ENCODE results near the gene IKZF3. TPM values are rescaled to one million over a fixed set of nuclear protein-coding genes. Genes with fewer than 3 reads are reported as not detected.

IKZF3 gene
- total RNA-seq, 1 experiment from 2014 or later: 0.22 TPM

DNA sequence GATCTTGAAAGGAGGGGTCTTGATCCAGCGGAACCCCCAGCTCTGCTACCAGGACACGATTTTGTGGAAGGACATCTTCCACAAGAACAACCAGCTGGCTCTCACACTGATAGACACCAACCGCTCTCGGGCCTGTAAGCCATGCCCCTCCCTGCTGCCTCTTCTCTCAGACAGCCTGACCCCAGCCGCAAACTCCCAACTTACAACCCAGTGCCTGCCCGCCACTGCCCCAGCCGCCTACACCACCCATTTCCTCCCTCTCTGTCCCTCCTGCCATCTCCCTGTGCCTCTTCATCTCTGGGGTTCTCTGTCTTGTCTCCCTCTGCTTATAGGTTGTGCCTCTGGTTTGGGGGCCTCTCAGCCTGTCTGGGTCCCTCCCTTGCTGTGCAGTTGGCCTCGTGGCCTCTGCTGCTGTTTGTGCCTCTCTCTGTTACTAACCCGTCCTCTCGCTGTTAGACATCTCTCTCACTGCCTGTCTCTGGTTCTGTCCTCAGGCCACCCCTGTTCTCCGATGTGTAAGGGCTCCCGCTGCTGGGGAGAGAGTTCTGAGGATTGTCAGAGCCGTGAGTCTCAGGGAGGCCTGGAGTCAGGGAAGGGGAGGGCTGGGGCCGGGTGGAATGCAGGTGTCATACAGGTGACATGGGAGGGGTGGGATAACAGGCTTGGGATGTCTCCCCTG lies 154.7 kb downstream of the IKZF3 start:
- Mint-ChIP-seq H3K36me3 (ENCODE audit: insufficient read depth in 1 of 3, low read depth in 3 of 3) (peaks cover 64 to 77% (median 68%) of the 10 kb centered on the region in 3 experiments; a peak in 6 of 7 replicates), H3K9me3 (no peaks in the 10 kb centered on the region), H3K27ac (peak overlapping the region; percentile 11 to 79 (median 56); a peak in 5 of 7 replicates), H3K4me1 (peaks cover 16% of the 10 kb centered on the region in 2 experiments), H3K27me3 (ENCODE audit: low read depth) (no peaks in the 10 kb centered on the region; the same call in 1 of the 2 replicates), H3K4me3 (peak overlapping the region in 1 of 2 experiments; percentile 22; a peak in 1 of 5 replicates)
- H3K9ac ChIP-seq (ENCODE audit: extremely low read depth, insufficient read length, low read length): no peak overlapping the region
- H3K18ac ChIP-seq (ENCODE audit: insufficient read length, low read depth, low read length): no peak overlapping the region
- no peak overlapping the region for H2AFZ ChIP-seq (ENCODE audit: low read length)
- DNase-seq: no peak
- no peaks in the 10 kb centered on the region for H3K79me1 ChIP-seq (ENCODE audit: insufficient read depth, low read depth, low read length, poor library complexity, severe bottlenecking)
- no peak overlapping the region for H3T11ph ChIP-seq (ENCODE audit: low read length)
- H2BK120ac ChIP-seq (ENCODE audit: low read depth, low read length, poor library complexity, severe bottlenecking): no peak overlapping the region
- TF ChIP-seq, protein P1, sequence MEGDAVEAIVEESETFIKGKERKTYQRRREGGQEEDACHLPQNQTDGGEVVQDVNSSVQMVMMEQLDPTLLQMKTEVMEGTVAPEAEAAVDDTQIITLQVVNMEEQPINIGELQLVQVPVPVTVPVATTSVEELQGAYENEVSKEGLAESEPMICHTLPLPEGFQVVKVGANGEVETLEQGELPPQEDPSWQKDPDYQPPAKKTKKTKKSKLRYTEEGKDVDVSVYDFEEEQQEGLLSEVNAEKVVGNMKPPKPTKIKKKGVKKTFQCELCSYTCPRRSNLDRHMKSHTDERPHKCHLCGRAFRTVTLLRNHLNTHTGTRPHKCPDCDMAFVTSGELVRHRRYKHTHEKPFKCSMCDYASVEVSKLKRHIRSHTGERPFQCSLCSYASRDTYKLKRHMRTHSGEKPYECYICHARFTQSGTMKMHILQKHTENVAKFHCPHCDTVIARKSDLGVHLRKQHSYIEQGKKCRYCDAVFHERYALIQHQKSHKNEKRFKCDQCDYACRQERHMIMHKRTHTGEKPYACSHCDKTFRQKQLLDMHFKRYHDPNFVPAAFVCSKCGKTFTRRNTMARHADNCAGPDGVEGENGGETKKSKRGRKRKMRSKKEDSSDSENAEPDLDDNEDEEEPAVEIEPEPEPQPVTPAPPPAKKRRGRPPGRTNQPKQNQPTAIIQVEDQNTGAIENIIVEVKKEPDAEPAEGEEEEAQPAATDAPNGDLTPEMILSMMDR (conservative IDR thresholded peaks at IDR 0.05): no peak
- no peak overlapping the region for H2AK5ac ChIP-seq (ENCODE audit: insufficient read length, low read length)
- peaks cover 18% of the 10 kb centered on the region; the same call in 1 of the 2 replicates for H3K79me2 ChIP-seq (ENCODE audit: insufficient read depth, low read length)
- no peak overlapping the region for H4K8ac ChIP-seq (replicated peaks; ENCODE audit: insufficient read length, low read depth, low read length)
- no peaks in the 10 kb centered on the region for H3K9me3 ChIP-seq (ENCODE audit: control insufficient read depth, low read depth, low read length)
- no peaks in the 10 kb centered on the region for H3K27me3 ChIP-seq (ENCODE audit: insufficient read depth, low read length)
- H2BK5ac ChIP-seq (ENCODE audit: insufficient read length, low read length): no peak overlapping the region
- no peak overlapping the region for H4K91ac ChIP-seq (ENCODE audit: insufficient read length, low read depth, low read length)
- H3K4me2 ChIP-seq (ENCODE audit: insufficient read depth, insufficient read length, low read length): no peak overlapping the region
- no CpG with 5 or more reads among the region's 14 CpGs for WGBS (ENCODE audit: extremely low coverage, insufficient read length, low lambda C conversion rate)
- H2BK15ac ChIP-seq (ENCODE audit: low read depth, low read length): no peak overlapping the region
- H3K23ac ChIP-seq (ENCODE audit: insufficient read length, low read depth, low read length): no peak overlapping the region
- H3K4ac ChIP-seq (ENCODE audit: low read depth, low read length): no peak overlapping the region
- H4K20me1 ChIP-seq (ENCODE audit: control insufficient read depth, insufficient read depth, insufficient read length): no peaks in the 10 kb centered on the region
- H3K4me1 ChIP-seq (ENCODE audit: insufficient read depth, low read length): peaks cover 3% of the 10 kb centered on the region; the same call in 1 of the 2 replicates
- H3K56ac ChIP-seq (ENCODE audit: insufficient read length, low read depth, low read length): no peak overlapping the region
- no peak overlapping the region for H4K5ac ChIP-seq (ENCODE audit: insufficient read length, low read depth, low read length)
- H2BK20ac ChIP-seq (ENCODE audit: low read depth, low read length, poor library complexity, severe bottlenecking): no peak overlapping the region
- no peak overlapping the region for H3K14ac ChIP-seq (ENCODE audit: insufficient read depth, low read length)
- H2BK12ac ChIP-seq (ENCODE audit: insufficient read length, low read depth, low read length): no peak overlapping the region
- H3K27ac ChIP-seq (ENCODE audit: insufficient read length, low read depth, low read length): no peak overlapping the region
- H3K23me2 ChIP-seq (ENCODE audit: insufficient read length, low read depth, low read length, poor library complexity, severe bottlenecking): no peaks in the 10 kb centered on the region

Small RNAs within 50 kb of the gene (microRNA-seq; reads per million reads assigned to microRNA genes)
- 1.0 reads per million for gene MIR4728 (ENCODE audit: borderline microRNAs expressed)

Other genes with a start within 250 kb of the IKZF3 start
- gene PPP1R1B, start 237.4 kb downstream of the IKZF3 start, total RNA-seq (2021): 14.7 and 15.5 TPM in 2 replicates
- gene STARD3, start 227.2 kb downstream of the IKZF3 start, total RNA-seq (2021): 48.2 and 51.3 TPM in 2 replicates
- 2.1 and 2.5 TPM in 2 replicates for gene TCAP, start 199.0 kb downstream of the IKZF3 start, total RNA-seq (2021)
- gene PNMT, start 195.9 kb downstream of the IKZF3 start, total RNA-seq (2021): 2.1 and 2.3 TPM in 2 replicates
- 29.0 and 30.2 TPM in 2 replicates for gene PGAP3, start 176.3 kb downstream of the IKZF3 start, total RNA-seq (2021)
- gene ERBB2, start 164.2 kb downstream of the IKZF3 start, total RNA-seq (2021): 216 and 217 TPM in 2 replicates
- 45.2 and 50.8 TPM in 2 replicates for gene MIEN1, start 133.8 kb downstream of the IKZF3 start, total RNA-seq (2021)
- gene GRB7, start 126.4 kb downstream of the IKZF3 start, total RNA-seq (2021): 50.6 and 55.0 TPM in 2 replicates
- gene ZPBP2, start 3.9 kb upstream of the IKZF3 start, total RNA-seq (2021): not detected in 2 replicates
- gene GSDMB, start 54.3 kb upstream of the IKZF3 start, total RNA-seq (2021): 6.6 and 8.5 TPM in 2 replicates
- gene ORMDL3, start 63.3 kb upstream of the IKZF3 start, total RNA-seq (2021): 58.6 and 63.3 TPM in 2 replicates
- gene LRRC3C, start 63.4 kb upstream of the IKZF3 start, total RNA-seq (2021): not detected in 2 replicates
- not detected in 2 replicates for gene GSDMA, start 98.7 kb upstream of the IKZF3 start, total RNA-seq (2021)
- 174 and 177 TPM in 2 replicates for gene PSMD3, start 116.5 kb upstream of the IKZF3 start, total RNA-seq (2021)
- not detected in 2 replicates for gene CSF3, start 151.1 kb upstream of the IKZF3 start, total RNA-seq (2021)
- 104 and 105 TPM in 2 replicates for gene MED24, start 190.1 kb upstream of the IKZF3 start, total RNA-seq (2021)
- 9.8 and 10.1 TPM in 2 replicates for gene THRA, start 198.7 kb upstream of the IKZF3 start, total RNA-seq (2021)
- 8.6 and 8.7 TPM in 2 replicates for gene NR1D1, start 236.3 kb upstream of the IKZF3 start, total RNA-seq (2021)

Measured in H9 (cell line).